ENCODE measurements around the gene ALDH18A1. TPM values are rescaled to one million over a fixed set of nuclear protein-coding genes. Genes with fewer than 3 reads are reported as not detected.
A peak's percentile ranks its signal among the peaks of the same experiment; 100 is the strongest.

The ALDH18A1 gene
- total RNA-seq, 1 donor from 2014 or later, result 135 TPM

GRCh38 chr10:95604630-95605029 lies 51.9 kb downstream of the ALDH18A1 start:
- Mint-ChIP-seq H3K4me1 (ENCODE audit: low read depth) (no peaks in the 10 kb centered on the region), H3K27ac (no peak overlapping the region), H3K36me3 (ENCODE audit: insufficient read depth) (peaks cover 22% of the 10 kb centered on the region), H3K4me3 (ENCODE audit: low read depth) (no peak overlapping the region), H3K27me3 (no peaks in the 10 kb centered on the region), H3K9me3 (ENCODE audit: low read depth) (no peaks in the 10 kb centered on the region)
- no peak for DNase-seq (ENCODE audit: low spot score, unreplicated experiment)
- no peak for TF ChIP-seq CTCF (IDR thresholded peaks at IDR 0.05; ENCODE audit: unreplicated experiment)

GRCh38 chr10:95602382-95602781 lies 54.1 kb downstream of the ALDH18A1 start:
- no peaks in the 10 kb centered on the region for H3K27me3 Mint-ChIP-seq
- H3K4me1 Mint-ChIP-seq (ENCODE audit: low read depth), result no peaks in the 10 kb centered on the region
- H3K36me3 Mint-ChIP-seq (ENCODE audit: insufficient read depth), result peaks cover 12% of the 10 kb centered on the region
- TF ChIP-seq CTCF (IDR thresholded peaks at IDR 0.05; ENCODE audit: unreplicated experiment), result no peak
- no peak for DNase-seq (ENCODE audit: low spot score, unreplicated experiment)
- H3K9me3 Mint-ChIP-seq (ENCODE audit: low read depth), result no peaks in the 10 kb centered on the region
- H3K27ac Mint-ChIP-seq, result no peak overlapping the region
- H3K4me3 Mint-ChIP-seq (ENCODE audit: low read depth), result no peak overlapping the region

GRCh38 chr10:95601116-95601719 lies 55.3 kb downstream of the ALDH18A1 start:
- H3K4me1 Mint-ChIP-seq (ENCODE audit: low read depth), result no peaks in the 10 kb centered on the region
- H3K27me3 Mint-ChIP-seq, result no peaks in the 10 kb centered on the region
- TF ChIP-seq CTCF (IDR thresholded peaks at IDR 0.05; ENCODE audit: unreplicated experiment), result peak; percentile 97
- DNase-seq (ENCODE audit: low spot score, unreplicated experiment), result peak; percentile 68
- no peak overlapping the region for H3K27ac Mint-ChIP-seq
- H3K4me3 Mint-ChIP-seq (ENCODE audit: low read depth), result no peak overlapping the region
- H3K9me3 Mint-ChIP-seq (ENCODE audit: low read depth), result peaks cover 8% of the 10 kb centered on the region
- peaks cover 9% of the 10 kb centered on the region for H3K36me3 Mint-ChIP-seq (ENCODE audit: insufficient read depth)

GRCh38 chr10:95600158-95600557 lies 56.4 kb downstream of the ALDH18A1 start:
- no peak overlapping the region for H3K4me3 Mint-ChIP-seq (ENCODE audit: low read depth)
- H3K4me1 Mint-ChIP-seq (ENCODE audit: low read depth), result no peaks in the 10 kb centered on the region
- no peak for TF ChIP-seq CTCF (IDR thresholded peaks at IDR 0.05; ENCODE audit: unreplicated experiment)
- no peak overlapping the region for H3K27ac Mint-ChIP-seq
- H3K27me3 Mint-ChIP-seq, result no peaks in the 10 kb centered on the region
- H3K36me3 Mint-ChIP-seq (ENCODE audit: insufficient read depth), result peaks cover 1% of the 10 kb centered on the region
- H3K9me3 Mint-ChIP-seq (ENCODE audit: low read depth), result peaks cover 9% of the 10 kb centered on the region
- DNase-seq (ENCODE audit: low spot score, unreplicated experiment), result no peak

GRCh38 chr10:95597788-95598187 lies 58.7 kb downstream of the ALDH18A1 start:
- peaks cover 13% of the 10 kb centered on the region for H3K9me3 Mint-ChIP-seq (ENCODE audit: low read depth)
- DNase-seq (ENCODE audit: low spot score, unreplicated experiment), result no peak
- peaks cover 4% of the 10 kb centered on the region for H3K27me3 Mint-ChIP-seq
- no peaks in the 10 kb centered on the region for H3K36me3 Mint-ChIP-seq (ENCODE audit: insufficient read depth)
- H3K4me1 Mint-ChIP-seq (ENCODE audit: low read depth), result no peaks in the 10 kb centered on the region
- no peak overlapping the region for H3K27ac Mint-ChIP-seq
- no peak for TF ChIP-seq CTCF (IDR thresholded peaks at IDR 0.05; ENCODE audit: unreplicated experiment)
- H3K4me3 Mint-ChIP-seq (ENCODE audit: low read depth), result no peak overlapping the region

Data from progenitor cell of endocrine pancreas (in vitro differentiated cells).